Neural crest cell (in vitro differentiated cells): Measurements from ENCODE around the gene C17orf50. TPM values are rescaled to one million over a fixed set of nuclear protein-coding genes. Genes with fewer than 3 reads are reported as not detected.

ENCODE experiments used
- DNase-seq: peaks from one replicate; pipeline ENCODE4 v3.0.0; 2021; ENCODE audit warnings: low read depth, mixed read lengths, low spot score
- H3K27ac Mint-ChIP-seq: one replicate; pipeline ENCODE4 v1.8.0; 2021; ENCODE audit warnings: mild to moderate bottlenecking, mixed read lengths; ENCODE audit not compliant: unreplicated experiment
- H3K27me3 Mint-ChIP-seq: 2 replicates; pipeline ENCODE4 v1.8.0; 2021; ENCODE audit warnings: low read depth, mild to moderate bottlenecking, mixed read lengths
- H3K36me3 Mint-ChIP-seq: 2 replicates; pipeline ENCODE4 v1.8.0; 2021; ENCODE audit warnings: low read depth, mild to moderate bottlenecking, mixed read lengths
- H3K4me1 Mint-ChIP-seq: 2 replicates; pipeline ENCODE4 v1.8.0; 2021; ENCODE audit warnings: mixed read lengths
- H3K4me3 Mint-ChIP-seq: one replicate; pipeline ENCODE4 v1.8.0; 2021; ENCODE audit warnings: mild to moderate bottlenecking, mixed read lengths
- H3K9me3 Mint-ChIP-seq: 2 replicates; pipeline ENCODE4 v1.8.0; 2021; ENCODE audit warnings: mixed read lengths
- total RNA-seq: library from RNA; stranded (reverse); gene quantifications from 2 replicates; pipeline ENCODE4 v1.2.1, GENCODE V29; 2021
- TF ChIP-seq, protein P1 (sequence below): fragments of 200-600 bp; sonication (generic); conservative IDR thresholded peaks from 2 replicates; pipeline ENCODE4 v1.5.0; 2021; ENCODE audit warnings: antibody characterized with exemption, mild to moderate bottlenecking

C17orf50 gene
- total RNA-seq, 1 donor from 2014 or later = 0.23 TPM

DNA sequence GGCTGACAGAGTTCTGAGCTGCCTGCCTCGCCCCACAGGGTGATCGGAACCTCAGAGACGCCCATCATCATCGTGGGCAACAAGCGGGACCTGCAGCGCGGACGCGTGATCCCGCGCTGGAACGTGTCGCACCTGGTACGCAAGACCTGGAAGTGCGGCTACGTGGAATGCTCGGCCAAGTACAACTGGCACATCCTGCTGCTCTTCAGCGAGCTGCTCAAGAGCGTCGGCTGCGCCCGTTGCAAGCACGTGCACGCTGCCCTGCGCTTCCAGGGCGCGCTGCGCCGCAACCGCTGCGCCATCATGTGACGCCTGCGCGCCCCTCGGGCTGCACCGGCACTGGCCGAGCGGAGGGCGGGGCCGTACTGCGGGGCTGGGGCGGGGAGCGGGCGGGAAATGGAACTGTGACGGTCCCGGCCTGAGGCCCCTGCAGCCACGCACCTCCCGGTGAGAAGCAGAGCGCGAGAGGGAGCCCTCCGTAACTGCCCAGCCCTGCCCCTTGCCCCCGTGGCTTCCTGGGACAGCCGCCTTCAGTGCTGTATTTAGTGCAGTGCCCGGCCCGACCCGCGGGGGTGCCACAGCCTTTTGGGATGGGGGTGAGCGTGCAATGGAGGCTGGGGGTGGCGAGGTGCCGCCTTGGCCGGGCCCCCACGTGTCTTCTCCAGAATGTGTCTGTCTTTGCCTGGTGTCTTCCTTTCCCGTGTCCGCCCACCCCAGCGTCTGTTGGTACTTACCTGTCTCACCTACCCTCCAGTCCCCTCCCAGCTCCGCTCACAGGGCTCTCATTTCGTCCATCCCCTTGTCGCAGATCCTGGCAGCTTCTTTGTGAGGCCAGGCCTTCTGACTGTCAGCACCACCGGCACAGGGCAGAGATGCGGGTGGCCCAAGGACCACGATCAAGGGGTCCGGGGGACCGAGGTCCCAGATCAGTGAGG lies 19.4 kb upstream of the C17orf50 start:
- no peak for DNase-seq
- Mint-ChIP-seq H3K36me3 (no peaks in the 10 kb centered on the region), H3K27ac (no peak overlapping the region), H3K4me3 (peak overlapping the region; percentile 19), H3K4me1 (peaks cover 3% of the 10 kb centered on the region), H3K9me3 (no peaks in the 10 kb centered on the region), H3K27me3 (peaks cover 51% of the 10 kb centered on the region)
- TF ChIP-seq, protein P1, sequence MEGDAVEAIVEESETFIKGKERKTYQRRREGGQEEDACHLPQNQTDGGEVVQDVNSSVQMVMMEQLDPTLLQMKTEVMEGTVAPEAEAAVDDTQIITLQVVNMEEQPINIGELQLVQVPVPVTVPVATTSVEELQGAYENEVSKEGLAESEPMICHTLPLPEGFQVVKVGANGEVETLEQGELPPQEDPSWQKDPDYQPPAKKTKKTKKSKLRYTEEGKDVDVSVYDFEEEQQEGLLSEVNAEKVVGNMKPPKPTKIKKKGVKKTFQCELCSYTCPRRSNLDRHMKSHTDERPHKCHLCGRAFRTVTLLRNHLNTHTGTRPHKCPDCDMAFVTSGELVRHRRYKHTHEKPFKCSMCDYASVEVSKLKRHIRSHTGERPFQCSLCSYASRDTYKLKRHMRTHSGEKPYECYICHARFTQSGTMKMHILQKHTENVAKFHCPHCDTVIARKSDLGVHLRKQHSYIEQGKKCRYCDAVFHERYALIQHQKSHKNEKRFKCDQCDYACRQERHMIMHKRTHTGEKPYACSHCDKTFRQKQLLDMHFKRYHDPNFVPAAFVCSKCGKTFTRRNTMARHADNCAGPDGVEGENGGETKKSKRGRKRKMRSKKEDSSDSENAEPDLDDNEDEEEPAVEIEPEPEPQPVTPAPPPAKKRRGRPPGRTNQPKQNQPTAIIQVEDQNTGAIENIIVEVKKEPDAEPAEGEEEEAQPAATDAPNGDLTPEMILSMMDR = peak; percentile 16

DNA sequence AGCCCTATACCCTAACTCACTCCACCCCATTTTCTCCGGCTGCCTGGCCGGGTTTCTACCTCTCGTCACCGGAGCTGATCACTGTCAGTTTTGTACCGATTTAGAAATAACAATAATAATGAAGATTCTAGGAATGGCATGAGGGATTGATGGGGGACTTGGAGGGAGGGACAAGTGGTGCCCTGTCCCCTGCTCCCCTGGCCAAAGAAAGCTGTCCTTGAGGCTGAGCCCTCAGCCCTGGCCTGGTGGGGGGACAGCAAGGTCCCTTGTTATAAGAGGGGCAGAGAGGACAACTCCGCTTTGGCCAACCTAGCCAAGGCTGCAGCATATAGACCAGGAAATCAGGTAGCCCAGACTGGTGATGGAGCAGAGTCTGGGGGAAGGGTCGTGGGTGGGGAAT lies 18.2 kb upstream of the C17orf50 start:
- H3K27ac Mint-ChIP-seq = no peak overlapping the region
- H3K27me3 Mint-ChIP-seq = peaks cover 55% of the 10 kb centered on the region
- no peak overlapping the region for H3K4me3 Mint-ChIP-seq
- H3K36me3 Mint-ChIP-seq = no peaks in the 10 kb centered on the region
- H3K9me3 Mint-ChIP-seq = no peaks in the 10 kb centered on the region
- H3K4me1 Mint-ChIP-seq = peaks cover 3% of the 10 kb centered on the region
- TF ChIP-seq, protein P1 = no peak
- no peak for DNase-seq

DNA sequence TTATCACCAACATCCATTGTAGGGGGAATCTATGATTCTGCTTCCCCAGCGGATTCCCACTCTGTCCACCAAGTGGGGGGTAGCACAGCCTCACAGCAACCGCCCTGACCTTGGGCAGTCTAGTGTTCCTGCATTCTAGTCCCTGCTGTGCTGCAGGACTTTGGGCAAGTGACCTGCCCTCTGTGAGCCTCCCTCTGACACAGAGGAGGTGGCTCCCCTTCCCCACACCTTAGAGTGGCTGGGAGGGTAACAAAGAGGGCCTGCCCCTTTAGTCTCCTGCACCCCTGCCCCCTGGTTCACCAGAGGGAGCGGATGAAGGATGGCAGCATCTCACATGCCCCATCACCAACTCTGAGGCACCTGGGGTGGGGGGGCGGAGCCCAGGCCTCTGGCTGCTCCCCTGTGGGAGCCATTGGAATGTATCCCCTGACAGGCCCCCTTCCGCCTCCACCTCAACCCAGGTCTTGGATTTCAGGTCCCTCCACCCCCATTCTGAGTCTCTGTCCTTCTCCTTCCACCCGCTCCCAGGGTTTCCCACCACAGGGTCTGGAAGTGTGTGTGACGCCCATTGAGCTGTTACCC lies 17.7 kb upstream of the C17orf50 start:
- TF ChIP-seq, protein P1 = no peak
- Mint-ChIP-seq H3K9me3 (no peaks in the 10 kb centered on the region), H3K27me3 (peaks cover 57% of the 10 kb centered on the region), H3K36me3 (no peaks in the 10 kb centered on the region), H3K4me1 (peaks cover 3% of the 10 kb centered on the region), H3K27ac (no peak overlapping the region), H3K4me3 (no peak overlapping the region)
- DNase-seq = no peak

DNA sequence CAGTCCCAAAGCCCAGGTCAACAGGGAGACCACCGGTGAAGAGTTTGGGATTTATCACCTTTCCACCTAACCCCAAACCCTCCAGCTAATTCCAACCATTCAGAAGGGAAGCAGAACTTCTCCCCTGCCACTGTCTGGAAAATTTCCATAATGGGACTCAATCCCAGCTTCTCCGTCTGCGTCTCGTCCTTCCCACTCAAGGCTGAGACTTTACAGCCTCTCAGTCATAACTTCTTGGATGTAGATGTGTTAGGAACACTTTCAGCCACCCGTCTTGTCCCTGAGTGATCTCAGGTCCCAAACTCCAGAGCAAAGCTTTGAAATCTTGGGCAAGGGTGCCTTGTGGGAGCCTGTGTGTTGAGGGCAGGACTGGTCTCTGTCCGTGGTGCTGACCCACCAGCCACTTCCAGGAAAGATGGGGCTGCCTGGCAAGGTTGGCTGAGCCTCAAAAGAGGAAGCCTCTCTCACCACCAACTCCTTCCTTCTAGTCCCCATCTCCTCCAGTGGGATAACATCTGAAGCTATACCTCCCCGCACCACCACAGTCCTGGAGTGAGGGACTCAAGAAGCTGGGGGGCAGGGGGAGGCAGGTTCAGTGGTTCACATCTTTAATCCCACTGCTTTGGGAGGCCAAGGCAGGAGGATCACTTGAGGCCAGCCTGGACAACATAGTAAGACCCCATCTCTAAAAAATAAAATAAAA lies 16.9 kb upstream of the C17orf50 start:
- peak overlapping the region; percentile 49 for H3K4me3 Mint-ChIP-seq
- no peak overlapping the region for H3K27ac Mint-ChIP-seq
- peaks cover 60% of the 10 kb centered on the region for H3K27me3 Mint-ChIP-seq
- DNase-seq = peak; percentile 49
- no peaks in the 10 kb centered on the region for H3K9me3 Mint-ChIP-seq
- no peaks in the 10 kb centered on the region for H3K36me3 Mint-ChIP-seq
- H3K4me1 Mint-ChIP-seq = peaks cover 3% of the 10 kb centered on the region
- TF ChIP-seq, protein P1 = no peak

DNA sequence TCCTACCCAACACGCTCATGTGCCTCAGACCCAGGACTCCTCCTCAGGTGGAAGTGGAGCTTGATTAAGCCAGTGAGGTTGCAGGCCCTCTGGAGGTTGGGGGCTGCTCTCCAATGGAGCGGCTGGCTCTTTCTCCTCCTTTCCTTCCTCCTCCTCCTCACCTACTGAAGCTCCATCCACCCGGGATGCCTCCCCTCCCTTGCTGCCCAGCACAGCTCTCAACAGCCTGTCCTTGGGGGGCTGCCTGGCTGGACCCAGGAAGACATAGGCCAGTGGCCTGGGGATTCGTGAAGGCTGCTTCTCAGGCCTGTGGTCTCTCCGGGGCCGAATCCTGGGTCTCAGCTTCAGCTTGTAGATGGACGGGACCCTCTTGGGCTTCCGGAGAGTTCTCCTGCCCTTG lies 15.9 kb upstream of the C17orf50 start:
- peaks cover 62% of the 10 kb centered on the region for H3K27me3 Mint-ChIP-seq

More for the DNA sequence above, 15.9 kb upstream of the C17orf50 start:
- Mint-ChIP-seq H3K4me1 (peaks cover 8% of the 10 kb centered on the region), H3K4me3 (no peak overlapping the region), H3K36me3 (no peaks in the 10 kb centered on the region), H3K9me3 (no peaks in the 10 kb centered on the region), H3K27ac (no peak overlapping the region)
- TF ChIP-seq, protein P1 = no peak
- DNase-seq = no peak
